Ishikawa (cell line): Measurements from ENCODE around the gene TJP1.

ENCODE experiments used
- CREB1 ChIP-seq: IDR thresholded peaks from 2 replicates; pipeline ENCODE4 v1.6.1; 2012; ENCODE audit warnings: low read depth
- EGR1 ChIP-seq: IDR thresholded peaks from 2 replicates; pipeline ENCODE4 v1.6.1; 2012
- EP300 ChIP-seq: IDR thresholded peaks from 2 replicates; pipeline ENCODE4 v1.6.1; 2012; ENCODE audit warnings: borderline replicate concordance
- RAD21 ChIP-seq: IDR thresholded peaks from 2 replicates; pipeline ENCODE4 v1.6.1; 2012; ENCODE audit warnings: low read depth
- YY1 ChIP-seq: IDR thresholded peaks from 2 replicates; pipeline ENCODE4 v1.6.1; 2012; ENCODE audit warnings: low read depth
- TF ChIP-seq, protein P1 (sequence below): IDR thresholded peaks from 2 replicates; pipeline ENCODE4 v1.6.1; 2012; ENCODE audit warnings: low read depth, mild to moderate bottlenecking
- TF ChIP-seq, protein P2 (sequence below): IDR thresholded peaks from 2 replicates; pipeline ENCODE4 v1.6.1; 2012

DNA sequence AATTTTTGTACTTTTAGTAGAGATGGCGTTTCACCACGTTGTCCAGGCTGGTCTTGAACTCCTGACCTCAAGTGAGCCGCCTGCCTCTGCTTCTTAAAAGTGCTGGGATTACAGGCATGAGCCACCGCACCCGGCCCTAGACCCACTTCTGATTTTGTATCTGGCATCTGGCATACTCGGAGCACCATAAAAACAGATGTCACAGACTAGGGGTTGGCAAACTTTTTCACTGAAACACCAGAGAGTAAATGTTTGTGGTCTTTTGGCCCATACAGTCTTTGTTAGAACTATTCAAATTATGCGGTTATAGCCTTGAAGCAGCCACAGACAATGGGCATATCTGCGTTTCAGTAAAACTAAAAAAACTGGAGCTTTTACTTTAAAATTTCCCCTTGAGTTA, 110.7 kb downstream of the TJP1 start:
- TF ChIP-seq EP300 (no peak), YY1 (no peak), CREB1 (no peak), EGR1 (no peak), RAD21 (no peak)
- TF ChIP-seq, protein P1, sequence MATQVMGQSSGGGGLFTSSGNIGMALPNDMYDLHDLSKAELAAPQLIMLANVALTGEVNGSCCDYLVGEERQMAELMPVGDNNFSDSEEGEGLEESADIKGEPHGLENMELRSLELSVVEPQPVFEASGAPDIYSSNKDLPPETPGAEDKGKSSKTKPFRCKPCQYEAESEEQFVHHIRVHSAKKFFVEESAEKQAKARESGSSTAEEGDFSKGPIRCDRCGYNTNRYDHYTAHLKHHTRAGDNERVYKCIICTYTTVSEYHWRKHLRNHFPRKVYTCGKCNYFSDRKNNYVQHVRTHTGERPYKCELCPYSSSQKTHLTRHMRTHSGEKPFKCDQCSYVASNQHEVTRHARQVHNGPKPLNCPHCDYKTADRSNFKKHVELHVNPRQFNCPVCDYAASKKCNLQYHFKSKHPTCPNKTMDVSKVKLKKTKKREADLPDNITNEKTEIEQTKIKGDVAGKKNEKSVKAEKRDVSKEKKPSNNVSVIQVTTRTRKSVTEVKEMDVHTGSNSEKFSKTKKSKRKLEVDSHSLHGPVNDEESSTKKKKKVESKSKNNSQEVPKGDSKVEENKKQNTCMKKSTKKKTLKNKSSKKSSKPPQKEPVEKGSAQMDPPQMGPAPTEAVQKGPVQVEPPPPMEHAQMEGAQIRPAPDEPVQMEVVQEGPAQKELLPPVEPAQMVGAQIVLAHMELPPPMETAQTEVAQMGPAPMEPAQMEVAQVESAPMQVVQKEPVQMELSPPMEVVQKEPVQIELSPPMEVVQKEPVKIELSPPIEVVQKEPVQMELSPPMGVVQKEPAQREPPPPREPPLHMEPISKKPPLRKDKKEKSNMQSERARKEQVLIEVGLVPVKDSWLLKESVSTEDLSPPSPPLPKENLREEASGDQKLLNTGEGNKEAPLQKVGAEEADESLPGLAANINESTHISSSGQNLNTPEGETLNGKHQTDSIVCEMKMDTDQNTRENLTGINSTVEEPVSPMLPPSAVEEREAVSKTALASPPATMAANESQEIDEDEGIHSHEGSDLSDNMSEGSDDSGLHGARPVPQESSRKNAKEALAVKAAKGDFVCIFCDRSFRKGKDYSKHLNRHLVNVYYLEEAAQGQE = no peak
- TF ChIP-seq, protein P2, sequence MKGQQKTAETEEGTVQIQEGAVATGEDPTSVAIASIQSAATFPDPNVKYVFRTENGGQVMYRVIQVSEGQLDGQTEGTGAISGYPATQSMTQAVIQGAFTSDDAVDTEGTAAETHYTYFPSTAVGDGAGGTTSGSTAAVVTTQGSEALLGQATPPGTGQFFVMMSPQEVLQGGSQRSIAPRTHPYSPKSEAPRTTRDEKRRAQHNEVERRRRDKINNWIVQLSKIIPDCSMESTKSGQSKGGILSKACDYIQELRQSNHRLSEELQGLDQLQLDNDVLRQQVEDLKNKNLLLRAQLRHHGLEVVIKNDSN = no peak
